ENCODE data around the gene RAD51B.

Gene RAD51B

GRCh38 chr14:68245146-68246073, 425.8 kb downstream of the RAD51B start:
- Histone ChIP-seq H3K9me3 (ENCODE audit: control insufficient read depth, insufficient read depth, low read depth, low read length) (no peaks in the 10 kb centered on the region), H3K4me3 (ENCODE audit: low read depth, low read length) (no peak overlapping the region), H3K36me3 (ENCODE audit: control insufficient read depth in 2 of 2, insufficient read depth in 1 of 2, low read length in 2 of 2) (no peaks in the 10 kb centered on the region), H3K4me1 (ENCODE audit: control insufficient read depth, insufficient read depth, low read length) (peaks cover 32% of the 10 kb centered on the region), H3K27ac (ENCODE audit: extremely low read depth, low read depth, low read length) (peak overlapping the region; percentile 61; the same call in 1 of the 2 replicates)
- peak; percentile 34; the same call in 1 of the 2 replicates for TF ChIP-seq ZBTB48 (tag by site-specific recombination; IDR thresholded peaks at IDR 0.05)
- 0 out of 2 replicates have a peak, but pooled peaks have one; percentile 15 for TF ChIP-seq WT1 (tag by site-specific recombination; IDR thresholded peaks at IDR 0.05)
- no peak for TF ChIP-seq ZNF37A (tag by site-specific recombination; IDR thresholded peaks at IDR 0.05)
- 0 out of 2 replicates have a peak, but pooled peaks have one; percentile 36 for TF ChIP-seq ZFHX2 (tag by site-specific recombination; conservative IDR thresholded peaks at IDR 0.05)
- peak; percentile 75 for TF ChIP-seq PRDM10 (tag by site-specific recombination; IDR thresholded peaks at IDR 0.05)
- TF ChIP-seq ZXDB (tag by site-specific recombination; IDR thresholded peaks at IDR 0.05), result 0 out of 2 replicates have a peak, but pooled peaks have one; percentile 26
- ChIA-PET CTCF (interaction anchor here (0.8 to 2.2 kb wide), 5 partner anchors 13 to 579 kb away, joined by 3 to 9 read pairs (median 3); no protein-coding TSS in a partner anchor), POLR2A (interaction anchor here (1.3 kb wide), 1 partner anchor 105 kb away, joined by 3 read pairs; no protein-coding TSS in a partner anchor)

- H3K36me3 ChIP-seq (ENCODE audit: control insufficient read depth in 2 of 2, insufficient read depth in 1 of 2, low read length in 2 of 2), result no peaks in the 10 kb centered on the region
- peaks cover 40% of the 10 kb centered on the region for H3K4me1 ChIP-seq (ENCODE audit: control insufficient read depth, insufficient read depth, low read length)
- peak overlapping the region; percentile 61; the same call in 1 of the 2 replicates for H3K27ac ChIP-seq (ENCODE audit: extremely low read depth, low read depth, low read length)
- H3K9me3 ChIP-seq (ENCODE audit: control insufficient read depth, insufficient read depth, low read depth, low read length), result no peaks in the 10 kb centered on the region
- ChIA-PET POLR2A (no interaction called here), CTCF (interaction anchor here (0.6 to 2.2 kb wide), 6 partner anchors 14 to 578 kb away, joined by 3 to 9 read pairs (median 3); no protein-coding TSS in a partner anchor)
- H3K4me3 ChIP-seq (ENCODE audit: low read depth, low read length), result no peak overlapping the region
- TF ChIP-seq ZNF335 (tag by site-specific recombination; conservative IDR thresholded peaks at IDR 0.05) (0 out of 2 replicates have a peak, but pooled peaks have one; percentile 21), PRDM6 (tag by site-specific recombination; IDR thresholded peaks at IDR 0.05) (0 out of 2 replicates have a peak, but pooled peaks have one; percentile 30), ZBTB11 (tag by site-specific recombination; conservative IDR thresholded peaks at IDR 0.05; ENCODE audit: low read depth) (no peak)
These were observed 426.7 kb downstream of the RAD51B start for GRCh38 chr14:68246074-68246785.

Data from HEK293 (cell line).